ENCODE data around the gene GZMH. TPM values are rescaled to one million over a fixed set of nuclear protein-coding genes. Genes with fewer than 3 reads are reported as not detected.

The GZMH gene
- total RNA-seq, 1 experiment from 2014 or later, result not detected

DNA sequence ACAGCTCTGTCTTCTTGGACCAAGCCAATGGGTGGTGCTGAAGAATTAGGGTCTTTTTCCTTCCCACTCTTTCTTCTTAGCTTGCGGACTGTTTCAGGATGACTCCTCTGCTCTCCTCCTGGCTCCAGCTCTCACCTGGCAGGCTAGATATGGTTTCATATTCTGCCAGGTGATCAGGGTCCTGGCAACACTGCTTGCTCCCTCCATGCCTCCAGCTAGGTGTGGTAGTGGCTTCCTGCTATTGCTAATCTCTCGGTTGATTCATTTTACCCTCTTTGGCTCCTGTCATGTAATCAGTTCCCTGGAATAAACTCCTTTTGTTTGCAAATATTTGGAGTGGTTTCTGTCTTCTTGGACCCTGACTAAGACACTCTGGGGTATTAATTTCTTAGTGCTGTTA, 4.3 kb upstream of the GZMH start:
- Mint-ChIP-seq H3K27me3 (ENCODE audit: insufficient read depth, unreplicated experiment) (no peaks in the 10 kb centered on the region), H3K36me3 (ENCODE audit: insufficient read depth, unreplicated experiment) (no peaks in the 10 kb centered on the region), H3K9me3 (ENCODE audit: unreplicated experiment) (no peaks in the 10 kb centered on the region), H3K4me1 (ENCODE audit: insufficient read depth, unreplicated experiment) (no peaks in the 10 kb centered on the region), H3K27ac (ENCODE audit: low read depth, unreplicated experiment) (no peak overlapping the region), H3K4me3 (ENCODE audit: unreplicated experiment) (no peak overlapping the region)
- CTCF ChIA-PET, result no interaction called here
- BruUV-seq (replicated peaks), result no TSS peak
- POLR2A ChIA-PET, result no interaction called here
- TF ChIP-seq, protein P1, sequence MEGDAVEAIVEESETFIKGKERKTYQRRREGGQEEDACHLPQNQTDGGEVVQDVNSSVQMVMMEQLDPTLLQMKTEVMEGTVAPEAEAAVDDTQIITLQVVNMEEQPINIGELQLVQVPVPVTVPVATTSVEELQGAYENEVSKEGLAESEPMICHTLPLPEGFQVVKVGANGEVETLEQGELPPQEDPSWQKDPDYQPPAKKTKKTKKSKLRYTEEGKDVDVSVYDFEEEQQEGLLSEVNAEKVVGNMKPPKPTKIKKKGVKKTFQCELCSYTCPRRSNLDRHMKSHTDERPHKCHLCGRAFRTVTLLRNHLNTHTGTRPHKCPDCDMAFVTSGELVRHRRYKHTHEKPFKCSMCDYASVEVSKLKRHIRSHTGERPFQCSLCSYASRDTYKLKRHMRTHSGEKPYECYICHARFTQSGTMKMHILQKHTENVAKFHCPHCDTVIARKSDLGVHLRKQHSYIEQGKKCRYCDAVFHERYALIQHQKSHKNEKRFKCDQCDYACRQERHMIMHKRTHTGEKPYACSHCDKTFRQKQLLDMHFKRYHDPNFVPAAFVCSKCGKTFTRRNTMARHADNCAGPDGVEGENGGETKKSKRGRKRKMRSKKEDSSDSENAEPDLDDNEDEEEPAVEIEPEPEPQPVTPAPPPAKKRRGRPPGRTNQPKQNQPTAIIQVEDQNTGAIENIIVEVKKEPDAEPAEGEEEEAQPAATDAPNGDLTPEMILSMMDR (IDR thresholded peaks at IDR 0.05; ENCODE audit: unreplicated experiment), result no peak
- DNase-seq (ENCODE audit: unreplicated experiment), result no peak
- intact Hi-C loops (cut with micrococcal nuclease), result no loop called here

DNA sequence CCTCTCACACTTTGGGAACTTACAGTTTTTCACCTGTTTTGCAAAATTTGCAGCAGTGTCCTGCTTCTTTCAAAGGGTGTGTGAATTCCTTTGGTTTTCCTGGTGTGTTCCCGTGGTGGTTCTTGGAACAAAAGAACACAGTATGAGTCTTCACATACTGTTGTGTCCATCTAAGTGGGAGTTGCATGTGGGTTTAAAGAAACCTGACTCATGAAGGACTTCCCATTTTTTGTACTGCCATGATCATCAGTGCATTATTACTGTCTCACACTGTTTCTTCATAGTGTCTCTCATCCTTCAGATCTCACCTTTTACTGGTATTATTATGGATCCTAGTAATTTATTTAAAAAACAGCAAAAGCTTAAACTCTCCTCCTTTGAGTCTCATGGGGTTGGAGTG, 3.8 kb upstream of the GZMH start:
- intact Hi-C loops (cut with micrococcal nuclease), result no loop called here
- Mint-ChIP-seq H3K27me3 (ENCODE audit: insufficient read depth, unreplicated experiment) (peaks cover 2% of the 10 kb centered on the region), H3K4me1 (ENCODE audit: insufficient read depth, unreplicated experiment) (no peaks in the 10 kb centered on the region), H3K9me3 (ENCODE audit: unreplicated experiment) (no peaks in the 10 kb centered on the region), H3K27ac (ENCODE audit: low read depth, unreplicated experiment) (no peak overlapping the region), H3K36me3 (ENCODE audit: insufficient read depth, unreplicated experiment) (no peaks in the 10 kb centered on the region), H3K4me3 (ENCODE audit: unreplicated experiment) (no peak overlapping the region)
- CTCF ChIA-PET, result interaction anchor here (0.7 kb wide), 1 partner anchor 1233 kb away, joined by 3 read pairs; no protein-coding TSS in a partner anchor
- no TSS peak for BruUV-seq (replicated peaks)
- no peak for DNase-seq (ENCODE audit: unreplicated experiment)
- POLR2A ChIA-PET, result interaction anchor here (0.7 kb wide), 1 partner anchor 1063 kb away, joined by 3 read pairs; no protein-coding TSS in a partner anchor
- TF ChIP-seq, protein P1 (IDR thresholded peaks at IDR 0.05; ENCODE audit: unreplicated experiment), result no peak

DNA sequence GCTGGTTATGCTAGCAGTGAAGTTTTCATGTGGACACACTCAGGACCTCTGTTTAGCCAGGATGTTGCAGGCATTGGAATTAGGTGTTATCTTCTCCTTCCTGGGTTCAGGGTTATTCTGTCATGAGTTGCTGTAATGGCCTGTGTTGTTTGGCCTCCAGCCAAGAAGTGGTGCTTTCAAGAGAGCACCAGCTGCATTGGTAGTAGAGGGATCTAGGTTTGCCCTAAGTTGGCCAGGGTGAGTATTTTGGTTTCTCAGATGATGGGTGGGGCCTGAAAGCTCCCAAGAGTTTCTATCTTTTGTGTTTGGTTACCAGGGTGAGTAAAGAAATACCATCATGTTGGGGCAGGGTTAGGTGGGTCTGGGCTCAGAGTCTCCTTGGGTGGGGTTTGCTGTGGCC, 2.7 kb upstream of the GZMH start:
- TF ChIP-seq, protein P1 (IDR thresholded peaks at IDR 0.05; ENCODE audit: unreplicated experiment), result no peak
- H3K27me3 Mint-ChIP-seq (ENCODE audit: insufficient read depth, unreplicated experiment), result peaks cover 11% of the 10 kb centered on the region
- ChIA-PET POLR2A (no interaction called here), CTCF (interaction anchor here (1.0 kb wide), 1 partner anchor 67 kb away, joined by 3 read pairs; no protein-coding TSS in a partner anchor)
- no peak overlapping the region for H3K4me3 Mint-ChIP-seq (ENCODE audit: unreplicated experiment)
- DNase-seq (ENCODE audit: unreplicated experiment), result peak; percentile 10
- intact Hi-C loops (cut with micrococcal nuclease), result no loop called here
- no TSS peak for BruUV-seq (replicated peaks)
- H3K27ac Mint-ChIP-seq (ENCODE audit: low read depth, unreplicated experiment), result no peak overlapping the region
- no peaks in the 10 kb centered on the region for H3K4me1 Mint-ChIP-seq (ENCODE audit: insufficient read depth, unreplicated experiment)
- H3K36me3 Mint-ChIP-seq (ENCODE audit: insufficient read depth, unreplicated experiment), result no peaks in the 10 kb centered on the region
- no peaks in the 10 kb centered on the region for H3K9me3 Mint-ChIP-seq (ENCODE audit: unreplicated experiment)

DNA sequence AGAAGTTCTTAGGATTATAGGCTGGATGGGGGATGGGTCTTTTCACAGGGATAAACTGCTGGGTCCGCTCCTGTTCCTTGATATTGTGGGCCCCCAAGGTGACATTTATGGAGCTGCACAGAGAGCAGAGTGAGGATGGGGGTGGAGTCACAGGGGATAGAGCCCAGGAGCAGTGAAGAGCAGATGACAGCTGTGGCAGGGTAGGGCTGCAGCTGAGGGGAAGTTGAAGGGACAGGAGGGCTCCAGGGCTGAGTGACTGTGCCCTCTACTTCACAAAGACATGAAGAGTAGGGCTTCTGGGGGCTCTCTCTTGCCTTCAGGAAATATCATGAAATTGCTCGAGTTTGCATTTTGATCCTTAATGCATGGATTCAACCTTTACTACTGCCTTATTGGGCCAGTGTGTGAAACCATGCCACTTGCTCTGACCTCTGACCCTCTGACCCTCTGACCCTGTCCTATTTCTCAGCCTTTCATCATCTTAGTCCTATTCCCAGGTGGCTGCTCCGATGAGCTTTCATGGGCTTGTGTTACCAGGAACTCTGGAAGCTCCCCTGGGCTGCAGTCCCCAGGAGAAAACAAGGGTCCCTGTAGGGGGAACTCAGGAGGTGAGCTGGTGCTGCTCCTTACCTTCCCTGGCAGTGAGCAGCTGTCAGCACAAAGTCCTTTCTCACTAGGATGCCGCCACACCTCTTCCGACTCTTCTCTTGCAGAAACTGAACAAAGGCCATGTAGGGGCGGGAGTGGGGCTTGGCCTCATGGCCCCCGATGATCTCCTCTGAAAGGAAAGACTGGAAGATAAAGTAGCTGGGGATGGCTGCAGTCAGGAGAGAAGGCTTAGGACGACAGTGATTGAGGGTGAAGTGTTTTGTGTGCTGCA, 1.6 kb downstream of the GZMH start:
- no TSS peak for BruUV-seq (replicated peaks)
- no peak overlapping the region for H3K4me3 Mint-ChIP-seq (ENCODE audit: unreplicated experiment)
- H3K27ac Mint-ChIP-seq (ENCODE audit: low read depth, unreplicated experiment), result no peak overlapping the region
- H3K27me3 Mint-ChIP-seq (ENCODE audit: insufficient read depth, unreplicated experiment), result peaks cover 11% of the 10 kb centered on the region
- no peaks in the 10 kb centered on the region for H3K36me3 Mint-ChIP-seq (ENCODE audit: insufficient read depth, unreplicated experiment)
- no peaks in the 10 kb centered on the region for H3K9me3 Mint-ChIP-seq (ENCODE audit: unreplicated experiment)
- intact Hi-C loops (cut with micrococcal nuclease), result loop anchor here (5.0 kb wide), 1 partner anchor 69 kb away; no protein-coding TSS in a partner anchor
- TF ChIP-seq, protein P1 (IDR thresholded peaks at IDR 0.05; ENCODE audit: unreplicated experiment), result no peak
- DNase-seq (ENCODE audit: unreplicated experiment), result no peak
- no peaks in the 10 kb centered on the region for H3K4me1 Mint-ChIP-seq (ENCODE audit: insufficient read depth, unreplicated experiment)
- ChIA-PET CTCF (no interaction called here), POLR2A (no interaction called here)
